Esophagus squamous epithelium (tissue), 4 donors: ENCODE data around the gene SPP2.

Experiments used
- CTCF ChIP-seq, 6 experiments: fragments of 450-650 bp in 4 of 6; fragments of 200-600 bp in 2 of 6; sonication (generic) in 2 of 6; IDR thresholded peaks; one replicate each; pipeline ENCODE4 v1.5.1; 2016 to 2019; ENCODE audit warnings: antibody characterized with exemption in 6 of 6, mild to moderate bottlenecking in 4 of 6, moderate library complexity in 4 of 6
- POLR2A ChIP-seq, 4 donors: fragments of 450-650 bp; IDR thresholded peaks; one replicate each; pipeline ENCODE4 v1.6.1; 2017; ENCODE audit warnings: antibody characterized with exemption in 4 of 4, mild to moderate bottlenecking in 4 of 4, moderate library complexity in 3 of 4

GRCh38 chr2:234058881-234059280 lies 8.4 kb downstream of the SPP2 start:
- TF ChIP-seq POLR2A (IDR thresholded peaks at IDR 0.05) (no peak), CTCF (IDR thresholded peaks at IDR 0.05) (no peak)
